Ovary (tissue), 3 donors: Measurements from ENCODE around the gene WIPI1.

Source experiments
- CTCF ChIP-seq, 3 donors: fragments of 450-650 bp in 2 of 3; fragments of 200-600 bp in 1 of 3; IDR thresholded peaks; one replicate each; pipeline versions ENCODE4 v1.5.1 to v1.8.0; 2016 to 2022; ENCODE audit warnings: antibody characterized with exemption in 3 of 3, mild to moderate bottlenecking in 1 of 3
- POLR2A ChIP-seq: fragments of 450-650 bp; IDR thresholded peaks from one replicate; pipeline ENCODE4 v1.6.1; 2017; ENCODE audit warnings: antibody characterized with exemption, mild to moderate bottlenecking, moderate library complexity
- donor health status: DM: no; HTN: no; CAD: no.

- TF ChIP-seq CTCF (IDR thresholded peaks at IDR 0.05) (no peak), POLR2A (no peak)
Observed at GRCh38 chr17:68396226-68397107, 60.8 kb downstream of the WIPI1 start.
